Measurements from ENCODE around the gene KLHL22. TPM values are rescaled to one million over a fixed set of nuclear protein-coding genes. Genes with fewer than 3 reads are reported as not detected.

The KLHL22 gene
- total and polyA plus RNA-seq, 2 of the 4 experiments (the other 2 are of a cell fraction), result 27.1 to 30.1 TPM

DNA sequence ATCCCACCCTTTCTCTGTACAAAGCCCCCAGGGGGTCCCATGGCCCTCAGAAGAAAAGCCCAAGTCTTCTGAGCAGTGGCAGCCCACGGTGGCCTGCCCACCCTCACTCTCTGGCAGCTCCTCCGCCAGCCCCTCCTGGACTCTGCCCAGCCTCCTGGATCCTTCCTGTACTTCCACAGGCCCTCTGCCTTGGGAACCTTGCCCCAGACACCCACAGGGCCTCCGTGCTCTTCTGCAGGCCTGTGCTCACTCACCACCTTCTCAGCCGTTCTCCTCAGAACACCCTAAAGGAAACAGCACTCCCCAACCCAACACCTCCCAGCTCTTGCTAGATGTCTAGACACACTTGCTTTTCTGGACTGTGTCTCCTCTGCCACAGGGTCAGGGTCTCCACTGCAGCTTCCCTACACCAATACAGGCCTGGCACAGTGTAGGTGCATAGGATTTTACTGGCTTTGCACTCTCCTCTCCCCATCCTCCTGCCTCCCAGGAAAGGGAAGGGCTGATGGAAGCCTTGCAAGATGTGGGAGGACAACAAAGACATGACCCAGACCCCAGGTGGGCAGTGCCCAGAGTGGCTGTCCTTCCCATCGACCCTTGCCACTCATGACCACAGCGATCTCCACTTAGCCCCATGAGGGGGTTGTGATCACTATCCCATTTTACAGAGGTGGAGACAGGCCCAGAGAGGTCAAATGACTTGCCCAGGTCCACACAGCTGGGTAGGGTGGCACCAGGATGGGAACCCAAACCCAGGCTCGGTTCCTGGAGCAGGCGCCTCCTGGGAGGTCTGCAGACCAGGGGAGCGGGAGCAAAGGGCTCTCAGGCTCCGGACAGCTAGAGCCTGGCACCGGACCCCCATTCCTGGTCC lies 59.9 kb downstream of the KLHL22 start:
- Histone ChIP-seq H2AK9ac (replicated peaks; ENCODE audit: low read depth, low read length, poor library complexity) (peak overlapping the region; percentile 99), H3K18ac (ENCODE audit: low read depth, low read length) (peak overlapping the region; percentile 63), H2AFZ (replicated peaks; ENCODE audit: low read length, poor library complexity) (peak overlapping the region; percentile 60), H3K56ac (ENCODE audit: extremely low read depth, insufficient read depth, low read length) (peak overlapping the region; percentile 16; the same call in 1 of the 2 replicates), H4K5ac (ENCODE audit: low read depth, low read length) (peak overlapping the region; percentile 66), H3K9me1 (ENCODE audit: insufficient read depth, low read length) (peaks cover 29% of the 10 kb centered on the region), H2BK15ac (ENCODE audit: low read depth, low read length) (0 out of 3 replicates have a peak overlapping the region, but pooled peaks have one; percentile 1), H3K9me3 (ENCODE audit: control insufficient read depth, insufficient read depth, low read length) (no peaks in the 10 kb centered on the region), H4K8ac (ENCODE audit: low read depth in 2 of 2, low read length in 2 of 2) (peak overlapping the region in 1 of 2 experiments; percentile 78; a peak in 1 of 4 replicates), H4K20me1 (ENCODE audit: insufficient read depth, low read length) (peaks cover 61% of the 10 kb centered on the region), H3K27ac (ENCODE audit: insufficient read depth, low read length) (peak overlapping the region; percentile 69), H3K4me3 (ENCODE audit: insufficient read depth, low read depth, low read length) (peak overlapping the region; percentile 90), H2BK120ac (ENCODE audit: low read depth, low read length) (peak overlapping the region; percentile 61), H3K36me3 (ENCODE audit: control insufficient read depth, insufficient read depth, low read length) (peaks cover 7% of the 10 kb centered on the region; the same call in 1 of the 2 replicates), H2BK5ac (ENCODE audit: low read depth, low read length, poor library complexity, severe bottlenecking) (peak overlapping the region; percentile 66), H3K79me1 (ENCODE audit: low read depth in 1 of 2, low read length in 2 of 2) (peaks cover 16 to 79% of the 10 kb centered on the region in 2 experiments; a peak in 3 of 4 replicates), H3K4me2 (ENCODE audit: low read depth, low read length) (peak overlapping the region; percentile 93), H3K27me3 (ENCODE audit: control insufficient read depth, insufficient read depth, low read length) (no peaks in the 10 kb centered on the region), H3K4ac (ENCODE audit: low read depth, low read length) (peak overlapping the region; percentile 93), H3K14ac (replicated peaks; ENCODE audit: low read depth, low read length) (peak overlapping the region; percentile 72), H2BK20ac (ENCODE audit: low read depth, low read length) (peak overlapping the region; percentile 6), H3K23ac (ENCODE audit: low read depth, low read length) (peak overlapping the region; percentile 48), H2AK5ac (ENCODE audit: low read depth, low read length) (peak overlapping the region; percentile 91), H3K9ac (ENCODE audit: low read depth, low read length) (peak overlapping the region; percentile 72), H4K91ac (ENCODE audit: insufficient read depth, low read depth, low read length) (peak overlapping the region; percentile 79), H3K4me1 (ENCODE audit: control insufficient read depth, insufficient read depth, low read length) (peaks cover 24% of the 10 kb centered on the region)
- 25% methylated on average over 2 of the region's 11 CpGs; no CpG with 5 or more reads in 1 of the 2 experiments for whole genome bisulfite sequencing, 2 experiments (ENCODE audit: extremely low coverage in 2 of 2, insufficient read length in 1 of 2)
- in situ Hi-C loops (cut with MboI; ENCODE audit: low sequenced_read_pairs) (no loop called here), dilution Hi-C loops (cut with HindIII; ENCODE audit: low sequenced_read_pairs, unreplicated experiment) (no loop called here), intact Hi-C loops (cut with micrococcal nuclease) (no loop called here)
- no peak for DNase-seq
- TF ChIP-seq, protein P1, sequence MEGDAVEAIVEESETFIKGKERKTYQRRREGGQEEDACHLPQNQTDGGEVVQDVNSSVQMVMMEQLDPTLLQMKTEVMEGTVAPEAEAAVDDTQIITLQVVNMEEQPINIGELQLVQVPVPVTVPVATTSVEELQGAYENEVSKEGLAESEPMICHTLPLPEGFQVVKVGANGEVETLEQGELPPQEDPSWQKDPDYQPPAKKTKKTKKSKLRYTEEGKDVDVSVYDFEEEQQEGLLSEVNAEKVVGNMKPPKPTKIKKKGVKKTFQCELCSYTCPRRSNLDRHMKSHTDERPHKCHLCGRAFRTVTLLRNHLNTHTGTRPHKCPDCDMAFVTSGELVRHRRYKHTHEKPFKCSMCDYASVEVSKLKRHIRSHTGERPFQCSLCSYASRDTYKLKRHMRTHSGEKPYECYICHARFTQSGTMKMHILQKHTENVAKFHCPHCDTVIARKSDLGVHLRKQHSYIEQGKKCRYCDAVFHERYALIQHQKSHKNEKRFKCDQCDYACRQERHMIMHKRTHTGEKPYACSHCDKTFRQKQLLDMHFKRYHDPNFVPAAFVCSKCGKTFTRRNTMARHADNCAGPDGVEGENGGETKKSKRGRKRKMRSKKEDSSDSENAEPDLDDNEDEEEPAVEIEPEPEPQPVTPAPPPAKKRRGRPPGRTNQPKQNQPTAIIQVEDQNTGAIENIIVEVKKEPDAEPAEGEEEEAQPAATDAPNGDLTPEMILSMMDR (conservative IDR thresholded peaks at IDR 0.05; ENCODE audit: low read depth, low read length), result no peak
- ATAC-seq (ENCODE audit: low read depth), result no peak
- POLR2A ChIA-PET (ENCODE audit: unreplicated experiment), result no interaction called here
- CTCF ChIA-PET, result no interaction called here
- no TSS peak for BruUV-seq (replicated peaks)

All from IMR-90 (cell line).